Mesenchymal stem cell (in vitro differentiated cells and primary cell): ENCODE data around the gene GPHA2.

Experiments used
- DNase-seq: peaks from one replicate; pipeline ENCODE4 v3.0.0-alpha.2; 2013
- H2AFZ ChIP-seq: one replicate; pipeline ENCODE4 v1.6.1; 2013; ENCODE audit warnings: low read depth, mild to moderate bottlenecking, control low read depth, inconsistent platforms, low read length, moderate library complexity
- H2AK5ac ChIP-seq: 2 replicates; pipeline ENCODE4 v1.6.1; 2013; ENCODE audit warnings: low read length, moderate library complexity, mild to moderate bottlenecking, inconsistent platforms; ENCODE audit not compliant: severe bottlenecking
- H2BK120ac ChIP-seq: one replicate; pipeline ENCODE4 v1.6.1; 2013; ENCODE audit warnings: low read depth, mild to moderate bottlenecking, inconsistent platforms, low read length, moderate library complexity
- H2BK12ac ChIP-seq, 2 experiments: one replicate each; pipeline ENCODE4 v1.6.1; 2013; ENCODE audit warnings: inconsistent platforms in 2 of 2, low read length in 2 of 2, mild to moderate bottlenecking in 2 of 2, moderate library complexity in 2 of 2, control low read depth in 1 of 2
- H2BK15ac ChIP-seq: one replicate; pipeline ENCODE4 v1.6.1; 2013; ENCODE audit warnings: mild to moderate bottlenecking, low read depth, inconsistent platforms; ENCODE audit not compliant: poor library complexity, severe bottlenecking
- H2BK5ac ChIP-seq: 2 replicates; pipeline ENCODE4 v1.6.1; 2013; ENCODE audit warnings: low read depth, mild to moderate bottlenecking, low read length, control low read depth, inconsistent platforms; ENCODE audit not compliant: poor library complexity, severe bottlenecking
- H3K14ac ChIP-seq, 2 experiments: one replicate each; pipeline ENCODE4 v1.6.1; 2013; ENCODE audit warnings: inconsistent platforms in 2 of 2, low read length in 2 of 2, control low read depth in 1 of 2, mild to moderate bottlenecking in 1 of 2, moderate library complexity in 1 of 2
- H3K18ac ChIP-seq, 2 experiments: one replicate each; pipeline ENCODE4 v1.6.1; 2013; ENCODE audit warnings: inconsistent platforms in 2 of 2, low read length in 2 of 2, control low read depth in 1 of 2, low read depth in 1 of 2, mild to moderate bottlenecking in 1 of 2
- H3K23ac ChIP-seq, 2 experiments: one replicate each; pipeline ENCODE4 v1.6.1; 2013; ENCODE audit warnings: inconsistent platforms in 2 of 2, low read length in 2 of 2, mild to moderate bottlenecking in 2 of 2, moderate library complexity in 2 of 2, control low read depth in 1 of 2
- H3K27ac ChIP-seq: 2 replicates; pipeline ENCODE4 v1.5.1; 2013; ENCODE audit warnings: mild to moderate bottlenecking, moderate library complexity, low read length, control low read depth, inconsistent platforms; ENCODE audit not compliant: poor library complexity, severe bottlenecking
- H3K27me3 ChIP-seq, 2 experiments: 2 replicates each; pipeline versions ENCODE4 v1.6.1 to v1.7.0; 2013; ENCODE audit warnings: low read length in 2 of 2, mild to moderate bottlenecking in 2 of 2, moderate library complexity in 2 of 2, control low read depth in 1 of 2, inconsistent platforms in 1 of 2; ENCODE audit not compliant: control insufficient read depth in 1 of 2, insufficient read depth in 1 of 2
- H3K36me3 ChIP-seq, 2 experiments: 2 replicates each; pipeline versions ENCODE4 v1.6.1 to v1.7.0; 2013; ENCODE audit warnings: low read length in 2 of 2, control low read depth in 1 of 2, inconsistent platforms in 1 of 2, low read depth in 1 of 2, mild to moderate bottlenecking in 1 of 2; ENCODE audit not compliant: insufficient read depth in 2 of 2, control insufficient read depth in 1 of 2
- H3K4ac ChIP-seq, 2 experiments: one replicate each; pipeline ENCODE4 v1.6.1; 2013; ENCODE audit warnings: inconsistent platforms in 2 of 2, low read length in 2 of 2, mild to moderate bottlenecking in 2 of 2, moderate library complexity in 2 of 2, control low read depth in 1 of 2, low read depth in 1 of 2
- H3K4me1 ChIP-seq: 2 replicates; pipeline ENCODE4 v1.6.1; 2013; ENCODE audit warnings: low read depth, low read length, control low read depth; ENCODE audit not compliant: control insufficient read depth, insufficient read depth
- H3K4me2 ChIP-seq: 2 replicates; pipeline ENCODE4 v1.6.1; 2013; ENCODE audit warnings: low read length, mild to moderate bottlenecking, inconsistent platforms; ENCODE audit not compliant: poor library complexity, severe bottlenecking
- H3K4me3 ChIP-seq, 2 experiments: 2 replicates each; pipeline versions ENCODE4 v1.5.1 to v1.7.0; 2013; ENCODE audit warnings: low read length in 2 of 2, mild to moderate bottlenecking in 2 of 2, control low read depth in 1 of 2, low read depth in 1 of 2; ENCODE audit not compliant: insufficient read depth in 1 of 2
- H3K79me1 ChIP-seq: replicated peaks from 2 replicates; pipeline ENCODE4 v1.6.1; 2013; ENCODE audit warnings: mild to moderate bottlenecking, control low read depth, low read length, inconsistent platforms; ENCODE audit not compliant: poor library complexity, severe bottlenecking
- H3K9ac ChIP-seq: 2 replicates; pipeline ENCODE4 v1.7.0; 2013; ENCODE audit warnings: mild to moderate bottlenecking, low read length, moderate library complexity
- H3K9me3 ChIP-seq: 2 replicates; pipeline ENCODE4 v1.7.0; 2013; ENCODE audit warnings: mild to moderate bottlenecking, low read length; ENCODE audit not compliant: control insufficient read depth
- H4K8ac ChIP-seq: one replicate; pipeline ENCODE4 v1.6.1; 2013; ENCODE audit warnings: inconsistent platforms, mild to moderate bottlenecking, low read length, moderate library complexity
- H4K91ac ChIP-seq: one replicate; pipeline ENCODE4 v1.6.1; 2013; ENCODE audit warnings: mild to moderate bottlenecking, low read length, inconsistent platforms
- WGBS: methylation state at CpG from one replicate; pipeline ENCODE4 v1.1.7; 2013; ENCODE audit warnings: mixed read lengths; 5-methylcytosine and 5-hydroxymethylcytosine counted together

Gene GPHA2

GRCh38 chr11:64900774-64901173 is 34.9 kb downstream of the GPHA2 start:
- H3K4me3 ChIP-seq = no peak overlapping the region
- H3K4me1 ChIP-seq = peaks cover 3% of the 10 kb centered on the region
- H4K8ac ChIP-seq = no peak overlapping the region
- H2BK15ac ChIP-seq = no peak overlapping the region
- no peak overlapping the region for H3K18ac ChIP-seq
- no peak overlapping the region for H2AK5ac ChIP-seq
- H3K27me3 ChIP-seq = no peaks in the 10 kb centered on the region
- H3K36me3 ChIP-seq = peaks cover 79 to 81% of the 10 kb centered on the region in 2 experiments
- no peak overlapping the region for H4K91ac ChIP-seq
- no peak overlapping the region for H3K4ac ChIP-seq
- H3K79me1 ChIP-seq = peaks cover 3% of the 10 kb centered on the region
- H2BK12ac ChIP-seq = no peak overlapping the region
- no peak overlapping the region for H3K27ac ChIP-seq
- no peak overlapping the region for H3K9ac ChIP-seq
- H2BK5ac ChIP-seq = no peak overlapping the region
- no peak overlapping the region for H2BK120ac ChIP-seq
- no peak overlapping the region for H2AFZ ChIP-seq
- H3K14ac ChIP-seq = no peak overlapping the region
- H3K23ac ChIP-seq = no peak overlapping the region
- DNase-seq = no peak
- no peaks in the 10 kb centered on the region for H3K9me3 ChIP-seq
- 95% methylated on average over 17 of the region's 17 CpGs for whole genome bisulfite sequencing
- H3K4me2 ChIP-seq = no peak overlapping the region

GRCh38 chr11:64900263-64900678 is 35.4 kb downstream of the GPHA2 start:
- DNase-seq = no peak
- H2BK120ac ChIP-seq = no peak overlapping the region
- H3K14ac ChIP-seq = no peak overlapping the region
- peaks cover 79 to 81% of the 10 kb centered on the region in 2 experiments for H3K36me3 ChIP-seq
- H3K18ac ChIP-seq = no peak overlapping the region
- H3K4me1 ChIP-seq = peaks cover 3% of the 10 kb centered on the region
- no peak overlapping the region for H3K4me2 ChIP-seq
- no peak overlapping the region for H2BK5ac ChIP-seq
- no peak overlapping the region for H2BK12ac ChIP-seq
- H3K27ac ChIP-seq = no peak overlapping the region
- H4K91ac ChIP-seq = no peak overlapping the region
- no peak overlapping the region for H4K8ac ChIP-seq
- H2AFZ ChIP-seq = no peak overlapping the region
- no peak overlapping the region for H3K23ac ChIP-seq
- no peak overlapping the region for H2AK5ac ChIP-seq
- H2BK15ac ChIP-seq = no peak overlapping the region
- WGBS = 95% methylated on average over 14 of the region's 14 CpGs
- H3K4me3 ChIP-seq = no peak overlapping the region
- no peaks in the 10 kb centered on the region for H3K27me3 ChIP-seq
- H3K9me3 ChIP-seq = no peaks in the 10 kb centered on the region
- H3K9ac ChIP-seq = no peak overlapping the region
- no peak overlapping the region for H3K4ac ChIP-seq
- H3K79me1 ChIP-seq = peaks cover 3% of the 10 kb centered on the region

GRCh38 chr11:64898541-64898940 is 37.2 kb downstream of the GPHA2 start:
- DNase-seq = no peak

GRCh38 chr11:64898076-64898445 is 37.6 kb downstream of the GPHA2 start:
- no peak for DNase-seq
- Histone ChIP-seq H2BK15ac (no peak overlapping the region), H2AK5ac (no peak overlapping the region), H3K23ac (no peak overlapping the region), H4K91ac (no peak overlapping the region), H3K9me3 (no peaks in the 10 kb centered on the region), H3K27me3 (no peaks in the 10 kb centered on the region), H3K4me2 (no peak overlapping the region), H3K14ac (no peak overlapping the region), H3K4me3 (no peak overlapping the region), H4K8ac (no peak overlapping the region), H3K18ac (no peak overlapping the region), H3K4ac (no peak overlapping the region), H3K27ac (no peak overlapping the region), H2AFZ (no peak overlapping the region), H3K79me1 (peaks cover 3% of the 10 kb centered on the region), H2BK5ac (no peak overlapping the region), H2BK120ac (no peak overlapping the region), H3K9ac (no peak overlapping the region), H3K36me3 (peaks cover 76 to 82% of the 10 kb centered on the region in 2 experiments), H2BK12ac (no peak overlapping the region), H3K4me1 (peaks cover 16% of the 10 kb centered on the region)
- WGBS = 99% methylated on average over 8 of the region's 9 CpGs

More at GRCh38 chr11:64898541-64898940, 37.2 kb downstream of the GPHA2 start:
- Histone ChIP-seq H3K36me3 (peaks cover 80 to 87% of the 10 kb centered on the region in 2 experiments), H3K27me3 (no peaks in the 10 kb centered on the region), H3K14ac (no peak overlapping the region), H3K4me2 (no peak overlapping the region), H4K91ac (no peak overlapping the region), H2AK5ac (no peak overlapping the region), H3K9ac (no peak overlapping the region), H3K9me3 (no peaks in the 10 kb centered on the region), H2BK5ac (no peak overlapping the region), H2AFZ (no peak overlapping the region), H3K79me1 (peaks cover 3% of the 10 kb centered on the region), H3K18ac (no peak overlapping the region), H4K8ac (no peak overlapping the region), H3K23ac (no peak overlapping the region), H2BK12ac (no peak overlapping the region), H3K4me1 (peaks cover 11% of the 10 kb centered on the region), H3K4me3 (no peak overlapping the region), H3K27ac (no peak overlapping the region), H2BK120ac (no peak overlapping the region), H3K4ac (no peak overlapping the region), H2BK15ac (no peak overlapping the region)
- 98% methylated on average over 19 of the region's 19 CpGs for WGBS
